Nephron progenitor cell (in vitro differentiated cells): Measurements from ENCODE around the gene IL17D.

Source experiments
- DNase-seq: peaks from one replicate; pipeline ENCODE4 v3.0.0; 2021
- H3K27ac Mint-ChIP-seq: 2 replicates; pipeline ENCODE4 v1.8.0; 2021; ENCODE audit warnings: mild to moderate bottlenecking, moderate library complexity, mixed read lengths
- H3K27me3 Mint-ChIP-seq: 2 replicates; pipeline ENCODE4 v1.8.0; 2021; ENCODE audit warnings: mild to moderate bottlenecking, low read depth, mixed read lengths; ENCODE audit not compliant: poor library complexity
- H3K36me3 Mint-ChIP-seq: 2 replicates; pipeline ENCODE4 v1.8.0; 2021; ENCODE audit warnings: low read depth, mixed read lengths
- H3K4me1 Mint-ChIP-seq: 2 replicates; pipeline ENCODE4 v1.8.0; 2021; ENCODE audit warnings: mixed read lengths
- H3K4me3 Mint-ChIP-seq: 2 replicates; pipeline ENCODE4 v1.8.0; 2021; ENCODE audit warnings: mild to moderate bottlenecking, moderate library complexity, mixed read lengths
- H3K9me3 Mint-ChIP-seq: 2 replicates; pipeline ENCODE4 v1.8.0; 2021; ENCODE audit warnings: mild to moderate bottlenecking, moderate library complexity, mixed read lengths
- TF ChIP-seq, protein P1 (sequence below): fragments of 200-600 bp; sonication (generic); IDR thresholded peaks from 2 replicates; pipeline ENCODE4 v1.5.0; 2021; ENCODE audit warnings: antibody characterized with exemption

IL17D gene

DNA sequence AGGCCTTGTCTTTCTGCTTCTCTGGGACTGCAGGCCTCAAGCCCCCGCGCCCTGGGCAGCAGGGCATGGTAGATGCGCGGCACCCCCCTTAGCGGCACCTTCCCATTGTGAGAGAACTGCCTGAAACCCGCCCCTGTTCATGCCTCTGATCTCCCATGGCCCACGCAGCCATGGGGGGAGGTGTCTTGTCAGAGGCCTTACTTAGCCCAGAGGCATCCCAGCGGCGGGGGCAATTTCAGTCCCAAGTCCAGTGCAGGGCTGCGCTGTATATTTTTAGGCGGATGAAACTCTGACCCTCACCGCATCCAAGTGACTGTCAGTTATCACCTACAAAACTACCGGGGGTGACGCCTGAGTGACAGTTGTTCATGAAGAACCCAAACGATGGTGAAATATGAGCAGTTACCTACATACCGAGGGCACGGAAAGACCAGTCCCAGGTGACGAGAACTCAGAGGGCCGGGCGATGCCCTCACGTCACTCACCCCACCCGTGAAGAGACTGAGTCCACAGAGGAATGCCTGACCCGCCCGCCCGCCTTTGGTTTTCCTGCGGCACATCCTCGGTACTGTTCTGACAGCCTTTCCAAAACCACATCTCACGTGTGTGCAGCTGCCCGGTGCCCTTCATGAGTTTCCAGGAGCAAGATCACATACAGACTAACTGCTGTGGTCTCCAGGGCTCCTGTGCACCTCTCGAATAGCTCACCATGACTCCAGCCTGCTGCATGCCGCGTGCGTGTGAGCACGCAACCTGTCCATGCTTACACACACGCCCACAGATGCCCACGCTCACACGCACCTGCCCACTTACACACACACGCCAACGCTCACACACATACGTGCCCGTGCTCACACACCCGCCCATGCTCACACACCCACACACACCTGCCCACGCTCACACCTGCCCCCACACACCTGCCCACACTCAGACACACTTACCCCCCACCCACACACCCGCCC lies 14.4 kb downstream of the IL17D start:
- peaks cover 18% of the 10 kb centered on the region for H3K27me3 Mint-ChIP-seq
- peaks cover 22% of the 10 kb centered on the region for H3K4me1 Mint-ChIP-seq
- H3K9me3 Mint-ChIP-seq: no peaks in the 10 kb centered on the region
- no peak overlapping the region for H3K4me3 Mint-ChIP-seq
- H3K36me3 Mint-ChIP-seq: peaks cover 5% of the 10 kb centered on the region
- TF ChIP-seq, protein P1, sequence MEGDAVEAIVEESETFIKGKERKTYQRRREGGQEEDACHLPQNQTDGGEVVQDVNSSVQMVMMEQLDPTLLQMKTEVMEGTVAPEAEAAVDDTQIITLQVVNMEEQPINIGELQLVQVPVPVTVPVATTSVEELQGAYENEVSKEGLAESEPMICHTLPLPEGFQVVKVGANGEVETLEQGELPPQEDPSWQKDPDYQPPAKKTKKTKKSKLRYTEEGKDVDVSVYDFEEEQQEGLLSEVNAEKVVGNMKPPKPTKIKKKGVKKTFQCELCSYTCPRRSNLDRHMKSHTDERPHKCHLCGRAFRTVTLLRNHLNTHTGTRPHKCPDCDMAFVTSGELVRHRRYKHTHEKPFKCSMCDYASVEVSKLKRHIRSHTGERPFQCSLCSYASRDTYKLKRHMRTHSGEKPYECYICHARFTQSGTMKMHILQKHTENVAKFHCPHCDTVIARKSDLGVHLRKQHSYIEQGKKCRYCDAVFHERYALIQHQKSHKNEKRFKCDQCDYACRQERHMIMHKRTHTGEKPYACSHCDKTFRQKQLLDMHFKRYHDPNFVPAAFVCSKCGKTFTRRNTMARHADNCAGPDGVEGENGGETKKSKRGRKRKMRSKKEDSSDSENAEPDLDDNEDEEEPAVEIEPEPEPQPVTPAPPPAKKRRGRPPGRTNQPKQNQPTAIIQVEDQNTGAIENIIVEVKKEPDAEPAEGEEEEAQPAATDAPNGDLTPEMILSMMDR: no peak
- no peak for DNase-seq
- no peak overlapping the region for H3K27ac Mint-ChIP-seq

DNA sequence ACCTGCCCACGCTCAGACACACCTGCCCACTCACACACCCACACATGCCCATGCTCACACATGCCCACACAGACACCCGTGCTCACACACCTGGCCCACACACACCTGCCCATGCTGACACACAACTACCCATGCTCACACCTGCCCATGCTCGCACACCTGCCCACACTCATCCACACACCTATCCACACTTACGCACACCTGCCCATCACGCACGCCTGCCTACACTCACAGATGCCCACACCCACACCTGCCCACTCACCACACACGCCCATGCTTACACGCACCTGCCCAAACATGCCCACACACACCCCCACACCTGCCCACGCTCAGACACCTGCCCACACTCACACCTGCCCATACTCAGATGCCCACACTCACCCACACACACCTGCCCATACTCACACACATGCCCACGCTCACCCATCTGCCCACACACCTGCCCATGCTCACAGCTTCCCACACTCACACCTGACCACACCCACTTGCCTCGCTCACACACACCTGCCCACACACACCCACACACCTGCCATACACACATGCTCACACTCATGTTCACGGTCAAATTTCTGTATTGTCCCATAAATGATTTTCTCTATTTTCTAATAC lies 15.6 kb downstream of the IL17D start:
- Mint-ChIP-seq H3K4me1 (peaks cover 10% of the 10 kb centered on the region), H3K27ac (no peak overlapping the region), H3K4me3 (no peak overlapping the region), H3K27me3 (peaks cover 12% of the 10 kb centered on the region), H3K9me3 (no peaks in the 10 kb centered on the region), H3K36me3 (peaks cover 6% of the 10 kb centered on the region)
- no peak for DNase-seq
- TF ChIP-seq, protein P1: no peak

DNA sequence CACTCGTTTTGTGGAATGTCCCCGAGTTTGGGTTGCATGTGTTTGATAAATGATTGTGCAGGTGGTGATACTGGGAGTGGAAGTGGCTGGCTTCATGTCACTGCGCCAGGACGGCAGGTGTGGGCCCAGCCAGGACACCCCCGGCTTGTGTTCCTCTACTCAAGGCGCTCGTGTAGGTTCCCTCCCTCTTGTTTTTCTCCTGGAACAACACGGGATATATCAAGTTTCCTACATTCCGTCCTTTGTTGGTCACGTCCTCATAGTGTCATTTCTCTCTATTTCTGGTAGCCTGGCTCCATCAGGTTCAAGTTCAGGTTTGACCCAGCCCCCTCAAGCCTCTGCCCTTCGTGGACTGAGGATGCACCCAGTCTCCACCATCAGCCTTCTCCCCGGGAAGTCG lies 16.3 kb downstream of the IL17D start:
- H3K27ac Mint-ChIP-seq: no peak overlapping the region
- H3K9me3 Mint-ChIP-seq: no peaks in the 10 kb centered on the region
- H3K27me3 Mint-ChIP-seq: peaks cover 9% of the 10 kb centered on the region
- H3K4me3 Mint-ChIP-seq: no peak overlapping the region
- peaks cover 10% of the 10 kb centered on the region for H3K36me3 Mint-ChIP-seq
- DNase-seq: no peak
- H3K4me1 Mint-ChIP-seq: peaks cover 7% of the 10 kb centered on the region
- TF ChIP-seq, protein P1: no peak

DNA sequence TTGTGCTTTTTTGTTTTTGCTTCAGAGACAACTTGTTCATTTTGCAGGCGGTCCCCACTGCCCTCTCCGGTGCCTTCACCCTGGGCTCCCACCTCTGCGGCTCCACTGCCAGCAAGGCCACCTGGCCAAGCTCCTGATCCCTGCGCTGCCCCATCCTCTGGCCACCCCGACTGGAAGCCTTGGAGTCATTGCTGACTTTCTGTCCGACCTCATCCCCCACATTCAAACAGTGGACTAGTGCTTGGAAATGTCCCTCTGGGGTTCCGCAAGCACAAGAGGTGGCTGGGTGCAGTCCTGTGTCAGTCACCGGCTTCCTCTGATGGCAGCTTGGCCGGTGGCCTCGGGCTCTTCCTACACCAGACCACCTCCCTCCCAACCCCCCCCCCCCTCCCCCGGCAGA lies 17.0 kb downstream of the IL17D start:
- Mint-ChIP-seq H3K4me1 (peaks cover 7% of the 10 kb centered on the region), H3K4me3 (no peak overlapping the region), H3K27ac (no peak overlapping the region), H3K36me3 (peaks cover 10% of the 10 kb centered on the region), H3K9me3 (no peaks in the 10 kb centered on the region), H3K27me3 (peaks cover 9% of the 10 kb centered on the region)
- no peak for DNase-seq
- TF ChIP-seq, protein P1: no peak

DNA sequence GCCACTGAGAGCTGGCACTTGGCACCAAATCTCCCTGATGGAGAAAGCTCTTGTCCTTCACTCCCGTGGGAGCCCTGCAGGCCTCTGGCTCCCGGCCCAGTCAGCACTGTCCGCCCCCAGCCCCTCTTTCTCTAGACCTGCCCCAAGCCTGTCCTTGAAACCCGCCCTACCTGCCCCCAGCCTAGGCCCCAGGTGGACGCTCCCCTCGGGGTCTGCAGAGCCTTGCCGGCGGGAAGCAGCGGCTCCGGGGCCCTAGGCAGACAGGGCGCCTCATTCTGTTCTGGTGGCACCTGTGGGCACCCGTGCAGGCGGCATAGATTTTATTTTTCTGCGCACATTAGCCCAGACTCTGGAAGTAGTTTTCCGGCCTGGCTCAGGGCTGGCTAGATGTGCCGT lies 17.6 kb downstream of the IL17D start:
- Mint-ChIP-seq H3K27me3 (peaks cover 9% of the 10 kb centered on the region), H3K4me3 (no peak overlapping the region), H3K9me3 (no peaks in the 10 kb centered on the region), H3K36me3 (peaks cover 10% of the 10 kb centered on the region), H3K27ac (no peak overlapping the region), H3K4me1 (peaks cover 7% of the 10 kb centered on the region)
- DNase-seq: no peak
- TF ChIP-seq, protein P1: no peak
